Fibroblast of mammary gland (primary cell): ENCODE measurements around the gene BHLHE41.

ENCODE experiments used
- DNase-seq: peaks from one replicate; pipeline ENCODE4 v3.0.0-alpha.2; 2010; ENCODE audit warnings: low read depth
- H3K4me3 ChIP-seq: 2 replicates; pipeline ENCODE4 v1.5.1; 2011; ENCODE audit warnings: low read depth, mild to moderate bottlenecking, low read length, moderate library complexity; ENCODE audit not compliant: control insufficient read depth
- TF ChIP-seq, protein P1 (sequence below): conservative IDR thresholded peaks from 2 replicates; pipeline ENCODE4 v1.5.1; 2011; ENCODE audit warnings: low read depth, low read length, inconsistent platforms; ENCODE audit not compliant: control insufficient read depth, insufficient read depth

BHLHE41 gene

DNA sequence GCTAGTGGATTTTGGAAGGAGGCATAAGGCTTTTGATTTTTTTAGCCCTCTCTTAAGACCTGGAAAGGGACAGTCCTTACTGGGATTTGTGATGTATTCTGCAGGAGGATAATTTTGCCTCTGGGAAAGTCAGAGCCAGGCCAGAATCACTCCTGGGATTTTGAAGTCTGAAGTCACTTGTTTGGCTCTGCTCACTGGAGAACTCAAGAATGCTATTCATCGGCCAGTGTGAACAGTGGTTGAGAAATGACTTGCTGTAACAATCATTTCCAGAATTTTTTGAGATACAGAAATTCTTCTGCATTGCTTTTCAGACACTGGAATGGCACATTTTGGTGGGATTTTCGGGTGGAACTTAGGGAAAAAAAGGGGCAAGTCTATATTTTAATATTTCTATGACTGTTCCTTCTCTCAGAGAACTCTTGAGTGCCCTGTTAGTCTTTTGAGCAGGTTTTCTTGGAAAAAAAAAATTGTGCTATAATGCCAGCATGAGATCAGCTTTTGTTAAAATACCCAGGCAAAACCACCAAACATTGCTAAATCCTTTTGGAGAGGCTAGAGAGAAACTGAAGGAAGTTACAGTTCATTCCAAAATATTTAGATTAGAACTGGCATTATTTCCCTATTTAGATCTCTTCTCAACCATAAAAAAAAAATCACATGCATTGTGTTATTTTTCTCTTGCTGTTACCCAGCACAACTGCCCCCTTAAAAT, 26.1 kb upstream of the BHLHE41 start:
- peak; percentile 77 for DNase-seq
- H3K4me3 ChIP-seq = no peak overlapping the region
- TF ChIP-seq, protein P1, sequence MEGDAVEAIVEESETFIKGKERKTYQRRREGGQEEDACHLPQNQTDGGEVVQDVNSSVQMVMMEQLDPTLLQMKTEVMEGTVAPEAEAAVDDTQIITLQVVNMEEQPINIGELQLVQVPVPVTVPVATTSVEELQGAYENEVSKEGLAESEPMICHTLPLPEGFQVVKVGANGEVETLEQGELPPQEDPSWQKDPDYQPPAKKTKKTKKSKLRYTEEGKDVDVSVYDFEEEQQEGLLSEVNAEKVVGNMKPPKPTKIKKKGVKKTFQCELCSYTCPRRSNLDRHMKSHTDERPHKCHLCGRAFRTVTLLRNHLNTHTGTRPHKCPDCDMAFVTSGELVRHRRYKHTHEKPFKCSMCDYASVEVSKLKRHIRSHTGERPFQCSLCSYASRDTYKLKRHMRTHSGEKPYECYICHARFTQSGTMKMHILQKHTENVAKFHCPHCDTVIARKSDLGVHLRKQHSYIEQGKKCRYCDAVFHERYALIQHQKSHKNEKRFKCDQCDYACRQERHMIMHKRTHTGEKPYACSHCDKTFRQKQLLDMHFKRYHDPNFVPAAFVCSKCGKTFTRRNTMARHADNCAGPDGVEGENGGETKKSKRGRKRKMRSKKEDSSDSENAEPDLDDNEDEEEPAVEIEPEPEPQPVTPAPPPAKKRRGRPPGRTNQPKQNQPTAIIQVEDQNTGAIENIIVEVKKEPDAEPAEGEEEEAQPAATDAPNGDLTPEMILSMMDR = no peak

DNA sequence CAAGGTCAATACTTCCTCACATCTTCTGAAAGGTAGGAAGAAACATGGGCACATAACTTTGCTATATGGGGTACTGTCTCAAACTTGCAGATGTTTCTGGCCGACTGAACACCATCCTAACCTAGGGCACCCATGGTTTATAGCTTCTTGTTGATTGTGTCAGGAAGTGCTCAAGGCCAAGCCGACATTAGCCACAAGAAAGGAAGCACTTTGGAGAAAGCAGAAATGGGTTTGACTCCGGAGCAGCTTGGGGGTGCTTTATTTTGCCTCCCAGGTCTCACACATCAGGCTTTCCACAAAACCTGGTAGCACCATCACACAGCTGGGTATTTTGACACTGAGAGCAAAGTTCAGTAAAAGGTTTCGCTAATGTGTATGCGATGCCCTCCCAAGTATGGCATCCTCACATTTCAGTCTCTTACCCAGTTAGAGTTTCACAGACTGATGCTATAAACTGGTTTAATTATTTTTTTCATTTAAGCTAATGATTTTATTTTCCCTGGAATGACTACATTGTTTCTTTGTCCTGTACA, 25.2 kb upstream of the BHLHE41 start:
- H3K4me3 ChIP-seq = no peak overlapping the region

DNA sequence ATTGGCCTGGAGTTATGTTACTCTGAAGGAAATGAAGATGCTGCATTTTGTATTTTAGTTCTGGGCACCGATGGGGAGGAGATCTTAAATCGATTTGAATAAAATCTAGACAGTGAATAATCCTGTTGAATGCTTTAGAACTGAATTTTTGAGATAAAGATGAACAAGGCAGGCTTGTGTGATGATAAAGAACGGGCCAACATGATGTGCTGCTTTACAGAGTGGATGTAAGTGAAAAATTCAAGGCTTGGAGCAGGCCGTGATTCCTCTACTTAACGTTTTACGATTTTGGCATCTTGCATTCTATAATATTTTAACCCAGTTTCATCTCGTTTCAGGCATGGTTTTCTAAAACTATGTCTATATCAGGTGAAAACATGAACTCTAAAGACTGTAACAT, 23.5 kb upstream of the BHLHE41 start:
- TF ChIP-seq, protein P1 = no peak
- DNase-seq = no peak
- no peak overlapping the region for H3K4me3 ChIP-seq

More for the DNA sequence above, 25.2 kb upstream of the BHLHE41 start:
- DNase-seq = no peak
- TF ChIP-seq, protein P1 = no peak

DNA sequence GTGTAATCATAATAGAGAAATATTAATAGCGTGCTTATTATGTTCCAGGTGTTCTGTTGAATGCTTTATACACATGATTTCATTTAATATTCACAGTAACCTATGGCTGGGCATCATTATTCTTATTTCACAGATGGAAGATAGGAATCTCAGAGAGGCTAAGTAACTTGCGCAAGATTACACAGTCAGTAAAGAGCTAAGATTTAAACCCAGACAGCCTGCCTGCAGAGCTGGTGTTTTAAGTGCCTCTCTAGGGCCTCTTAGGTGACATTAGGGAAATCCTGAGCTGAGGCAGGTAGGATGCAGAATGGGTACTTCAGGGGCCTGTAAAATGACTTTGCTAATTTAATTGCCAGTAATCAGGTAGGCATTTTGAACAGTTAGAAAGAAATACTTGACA, 18.5 kb upstream of the BHLHE41 start:
- DNase-seq = no peak
- TF ChIP-seq, protein P1 = no peak
- H3K4me3 ChIP-seq = no peak overlapping the region

DNA sequence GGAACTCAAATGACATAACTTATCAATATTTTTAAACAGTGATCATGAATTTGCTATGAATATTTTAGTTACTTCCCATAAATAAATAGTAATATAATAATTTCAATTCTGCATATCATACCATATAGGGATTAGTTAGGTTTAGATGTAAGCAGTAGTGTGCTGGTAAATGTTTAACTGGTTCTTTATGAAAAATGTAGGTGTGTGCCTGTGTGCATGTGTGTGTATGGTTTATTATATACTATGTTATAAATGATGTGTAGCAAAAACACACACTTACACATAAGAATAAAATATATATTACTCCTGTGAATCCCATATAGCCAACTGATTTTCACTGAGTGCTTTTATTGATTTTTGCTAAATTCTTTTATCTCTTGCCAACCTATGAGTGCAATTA, 14.0 kb upstream of the BHLHE41 start:
- H3K4me3 ChIP-seq = no peak overlapping the region
- no peak for DNase-seq
- TF ChIP-seq, protein P1 = no peak

DNA sequence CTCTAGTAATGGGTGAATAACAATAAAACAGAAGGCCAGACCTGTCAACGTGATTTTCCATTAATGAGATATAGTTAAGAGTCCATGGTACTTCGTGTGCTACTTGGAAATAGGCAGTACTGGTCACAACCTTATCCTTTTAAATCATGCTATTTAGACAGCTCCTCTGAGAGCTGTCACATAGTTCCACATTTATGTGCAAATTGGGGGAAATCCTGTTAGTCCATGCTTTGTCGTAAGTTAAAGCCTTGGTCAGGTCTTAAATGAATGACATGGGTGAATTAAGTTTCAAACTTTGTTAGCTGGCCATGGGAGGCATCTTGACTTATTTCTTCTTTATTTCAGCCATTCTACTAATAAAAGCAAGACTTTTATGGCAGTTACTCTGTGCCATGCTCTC, 11.9 kb upstream of the BHLHE41 start:
- no peak for DNase-seq
- H3K4me3 ChIP-seq = no peak overlapping the region
- TF ChIP-seq, protein P1 = no peak

DNA sequence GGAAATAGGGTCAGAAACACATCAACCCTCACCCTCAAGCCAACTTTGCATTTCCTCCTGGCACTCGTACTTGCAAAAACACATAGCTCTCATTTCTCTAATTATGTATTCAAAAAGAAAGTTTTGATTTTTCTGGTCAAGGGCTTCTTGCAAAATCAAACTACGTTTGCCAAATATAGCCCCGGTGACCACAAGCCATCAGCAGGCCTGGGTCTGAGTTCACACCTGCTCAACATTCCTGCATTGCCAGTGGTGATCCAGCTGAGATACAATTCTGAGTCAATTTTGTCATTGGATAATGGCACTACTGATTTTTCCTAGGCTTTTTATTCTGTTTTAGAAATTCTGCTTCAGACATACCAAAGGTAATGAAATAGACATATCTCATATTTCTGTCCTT, 10.7 kb upstream of the BHLHE41 start:
- no peak for DNase-seq
- H3K4me3 ChIP-seq = no peak overlapping the region
- TF ChIP-seq, protein P1 = no peak
